Tibial artery (tissue), 4 donors: ENCODE results near the gene ADGRL3.

Experiments used
- DNase-seq, 2 donors: peaks; one replicate each; pipeline ENCODE4 v3.0.0-alpha.2; 2019
- H3K27ac ChIP-seq, 2 donors: fragments of 200-600 bp; sonication (generic) in 1 of 2; 1 replicate in 1 of 2; 2 replicates in 1 of 2; pipeline ENCODE4 v1.5.1; 2018 to 2019; ENCODE audit warnings: mild to moderate bottlenecking in 1 of 2
- H3K27me3 ChIP-seq, 2 donors: fragments of 200-600 bp; sonication (generic) in 1 of 2; one replicate each; pipeline versions ENCODE4 v1.5.1 to v1.6.0; 2016 to 2019
- H3K36me3 ChIP-seq, 3 donors: fragments of 200-600 bp; sonication (generic) in 2 of 3; one replicate each; pipeline ENCODE4 v1.5.1; 2016 to 2019; ENCODE audit warnings: mild to moderate bottlenecking in 2 of 3
- H3K4me1 ChIP-seq, 4 donors: fragments of 200-600 bp; sonication (generic) in 2 of 4; 1 replicate in 3 of 4; 2 replicates in 1 of 4; pipeline ENCODE4 v1.5.1; 2016 to 2019
- H3K4me3 ChIP-seq, 2 donors: fragments of 200-600 bp; sonication (generic) in 1 of 2; 1 replicate in 1 of 2; 2 replicates in 1 of 2; pipeline ENCODE4 v1.5.1; 2018 to 2019; ENCODE audit warnings: mild to moderate bottlenecking in 2 of 2
- H3K9me3 ChIP-seq, 3 donors: fragments of 200-600 bp; sonication (generic) in 1 of 3; one replicate each; pipeline ENCODE4 v1.5.1; 2016 to 2019
- CTCF ChIP-seq, 2 experiments: fragments of 200-600 bp in 1 of 2; fragments of 450-650 bp in 1 of 2; IDR thresholded peaks; one replicate each; pipeline ENCODE4 v1.5.1; 2017 to 2019; ENCODE audit warnings: antibody characterized with exemption in 2 of 2, mild to moderate bottlenecking in 1 of 2, moderate library complexity in 1 of 2
- intact Hi-C: fragments of 100-400 bp; cut with DNase I; formaldehyde crosslinking; loops from one replicate; pipeline ENCODE4 v1.15.0; 2023; ENCODE audit warnings: low total_unique reads

ADGRL3 gene

GRCh38 chr4:61933527-61933926, 733.4 kb downstream of the ADGRL3 start:
- peaks cover 0 to 14% (median 0%) of the 10 kb centered on the region in 4 donors for H3K4me1 ChIP-seq
- H3K27me3 ChIP-seq: no peaks in the 10 kb centered on the region
- H3K4me3 ChIP-seq: no peak overlapping the region
- TF ChIP-seq CTCF (IDR thresholded peaks at IDR 0.05): no peak
- no peaks in the 10 kb centered on the region for H3K9me3 ChIP-seq
- DNase-seq: no peak
- H3K36me3 ChIP-seq: peaks cover 0 to 3% (median 0%) of the 10 kb centered on the region in 3 donors
- no peak overlapping the region for H3K27ac ChIP-seq
- intact Hi-C loops: no loop called here

GRCh38 chr4:61934198-61934597, 734.1 kb downstream of the ADGRL3 start:
- no peak for DNase-seq

GRCh38 chr4:61938250-61938846, 738.2 kb downstream of the ADGRL3 start:
- no peak for DNase-seq
- Histone ChIP-seq H3K27me3 (no peaks in the 10 kb centered on the region), H3K36me3 (peaks cover 0 to 3% (median 0%) of the 10 kb centered on the region in 3 donors), H3K9me3 (no peaks in the 10 kb centered on the region), H3K4me3 (no peak overlapping the region), H3K27ac (no peak overlapping the region), H3K4me1 (peaks cover 0 to 6% (median 0%) of the 10 kb centered on the region in 4 donors)
- intact Hi-C loops: no loop called here
- TF ChIP-seq CTCF (IDR thresholded peaks at IDR 0.05): no peak

More at GRCh38 chr4:61934198-61934597, 734.1 kb downstream of the ADGRL3 start:
- H3K27me3 ChIP-seq: no peaks in the 10 kb centered on the region
- TF ChIP-seq CTCF (IDR thresholded peaks at IDR 0.05): no peak
- intact Hi-C loops: no loop called here
- H3K4me1 ChIP-seq: peaks cover 0 to 14% (median 0%) of the 10 kb centered on the region in 4 donors
- no peak overlapping the region for H3K27ac ChIP-seq
- H3K9me3 ChIP-seq: no peaks in the 10 kb centered on the region
- peaks cover 0 to 3% (median 0%) of the 10 kb centered on the region in 3 donors for H3K36me3 ChIP-seq
- no peak overlapping the region for H3K4me3 ChIP-seq

GRCh38 chr4:61950625-61951024, 750.5 kb downstream of the ADGRL3 start:
- Histone ChIP-seq H3K4me3 (no peak overlapping the region), H3K27ac (no peak overlapping the region), H3K4me1 (no peaks in the 10 kb centered on the region), H3K9me3 (no peaks in the 10 kb centered on the region), H3K27me3 (no peaks in the 10 kb centered on the region), H3K36me3 (no peaks in the 10 kb centered on the region)
- no peak for DNase-seq
- intact Hi-C loops: no loop called here
- TF ChIP-seq CTCF (IDR thresholded peaks at IDR 0.05): no peak

GRCh38 chr4:61953386-61953785, 753.3 kb downstream of the ADGRL3 start:
- no peaks in the 10 kb centered on the region for H3K27me3 ChIP-seq
- no peaks in the 10 kb centered on the region for H3K9me3 ChIP-seq
- H3K27ac ChIP-seq: no peak overlapping the region
- no peak for DNase-seq
- no peak for TF ChIP-seq CTCF (IDR thresholded peaks at IDR 0.05)
- H3K4me1 ChIP-seq: no peaks in the 10 kb centered on the region
- peaks cover 0 to 5% (median 0%) of the 10 kb centered on the region in 3 donors for H3K36me3 ChIP-seq
- intact Hi-C loops: no loop called here
- H3K4me3 ChIP-seq: no peak overlapping the region
